ENCODE data around the gene IRGQ.

IRGQ gene

GRCh38 chr19:43534816-43535761, 60.8 kb downstream of the IRGQ start:
- peak; percentile 45 for DNase-seq
